ENCODE results near the gene TECPR1. TPM values are rescaled to one million over a fixed set of nuclear protein-coding genes. Genes with fewer than 3 reads are reported as not detected.

TECPR1 gene
- total RNA-seq, 1 experiment from 2014 or later, result 21.5 TPM

DNA sequence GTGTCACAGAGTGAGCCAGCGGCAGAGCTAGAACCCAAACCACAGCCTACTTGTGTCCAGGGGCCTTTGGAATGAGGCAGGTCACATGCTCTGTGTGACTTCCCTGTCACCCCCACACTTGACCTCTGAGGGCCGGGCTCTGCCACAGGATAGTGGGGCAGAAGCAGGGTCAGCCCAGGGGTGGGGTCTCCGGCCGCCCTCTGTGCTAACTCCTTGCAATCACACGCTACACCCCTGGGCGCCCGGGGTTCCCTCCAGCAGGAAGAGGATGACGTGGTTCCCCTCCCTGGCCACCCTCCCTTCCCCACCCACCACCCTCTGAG lies 19.8 kb downstream of the TECPR1 start (continued):
- TF ChIP-seq, protein P1, sequence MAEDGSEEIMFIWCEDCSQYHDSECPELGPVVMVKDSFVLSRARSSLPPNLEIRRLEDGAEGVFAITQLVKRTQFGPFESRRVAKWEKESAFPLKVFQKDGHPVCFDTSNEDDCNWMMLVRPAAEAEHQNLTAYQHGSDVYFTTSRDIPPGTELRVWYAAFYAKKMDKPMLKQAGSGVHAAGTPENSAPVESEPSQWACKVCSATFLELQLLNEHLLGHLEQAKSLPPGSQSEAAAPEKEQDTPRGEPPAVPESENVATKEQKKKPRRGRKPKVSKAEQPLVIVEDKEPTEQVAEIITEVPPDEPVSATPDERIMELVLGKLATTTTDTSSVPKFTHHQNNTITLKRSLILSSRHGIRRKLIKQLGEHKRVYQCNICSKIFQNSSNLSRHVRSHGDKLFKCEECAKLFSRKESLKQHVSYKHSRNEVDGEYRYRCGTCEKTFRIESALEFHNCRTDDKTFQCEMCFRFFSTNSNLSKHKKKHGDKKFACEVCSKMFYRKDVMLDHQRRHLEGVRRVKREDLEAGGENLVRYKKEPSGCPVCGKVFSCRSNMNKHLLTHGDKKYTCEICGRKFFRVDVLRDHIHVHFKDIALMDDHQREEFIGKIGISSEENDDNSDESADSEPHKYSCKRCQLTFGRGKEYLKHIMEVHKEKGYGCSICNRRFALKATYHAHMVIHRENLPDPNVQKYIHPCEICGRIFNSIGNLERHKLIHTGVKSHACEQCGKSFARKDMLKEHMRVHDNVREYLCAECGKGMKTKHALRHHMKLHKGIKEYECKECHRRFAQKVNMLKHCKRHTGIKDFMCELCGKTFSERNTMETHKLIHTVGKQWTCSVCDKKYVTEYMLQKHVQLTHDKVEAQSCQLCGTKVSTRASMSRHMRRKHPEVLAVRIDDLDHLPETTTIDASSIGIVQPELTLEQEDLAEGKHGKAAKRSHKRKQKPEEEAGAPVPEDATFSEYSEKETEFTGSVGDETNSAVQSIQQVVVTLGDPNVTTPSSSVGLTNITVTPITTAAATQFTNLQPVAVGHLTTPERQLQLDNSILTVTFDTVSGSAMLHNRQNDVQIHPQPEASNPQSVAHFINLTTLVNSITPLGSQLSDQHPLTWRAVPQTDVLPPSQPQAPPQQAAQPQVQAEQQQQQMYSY (CRISPR knock-in tag; IDR thresholded peaks at IDR 0.05), result no peak
- TF ChIP-seq SMAD4 (CRISPR knock-in tag; IDR thresholded peaks at IDR 0.05), result no peak

DNA sequence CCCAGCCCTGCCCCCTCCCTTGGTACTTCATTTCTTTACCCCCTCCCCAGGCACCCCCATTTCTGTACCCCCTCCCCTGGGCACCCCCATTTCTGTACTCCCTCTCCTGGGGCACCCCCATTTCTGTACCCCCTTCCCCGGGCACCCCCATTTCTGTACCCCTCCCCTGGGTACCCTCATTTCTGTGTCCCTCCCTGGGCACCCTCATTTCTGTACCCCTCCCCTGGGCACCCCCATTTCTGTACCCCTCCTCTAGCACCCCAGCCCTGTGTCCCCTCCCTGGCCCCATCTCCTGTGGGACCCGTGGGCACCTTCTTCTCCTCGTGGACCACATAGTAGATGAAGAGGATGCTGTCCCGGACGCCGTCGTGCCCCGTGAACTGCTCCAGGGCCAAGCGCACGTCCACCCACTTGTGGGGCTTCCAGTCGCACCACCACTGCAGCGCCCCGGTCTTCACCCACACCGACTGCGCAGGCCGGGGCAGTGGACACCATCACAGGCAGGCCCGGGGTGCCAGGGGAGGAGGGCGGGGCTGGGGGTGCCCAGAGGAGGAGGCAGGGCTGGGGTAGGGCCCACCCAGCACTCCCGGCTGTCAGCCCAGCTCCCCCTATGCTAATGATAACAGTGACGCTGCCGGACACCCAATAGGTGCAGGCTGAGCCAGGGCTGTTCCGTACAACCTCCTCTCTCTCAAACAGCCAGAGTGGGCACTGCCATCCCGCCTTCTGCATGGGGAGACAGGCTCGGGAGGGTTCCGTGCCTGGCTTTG lies 20.4 kb downstream of the TECPR1 start:
- Mint-ChIP-seq H3K4me3 (no peak overlapping the region), H3K27ac (no peak overlapping the region), H3K36me3 (no peaks in the 10 kb centered on the region), H3K27me3 (ENCODE audit: low read depth) (no peaks in the 10 kb centered on the region), H3K9me3 (no peaks in the 10 kb centered on the region), H3K4me1 (no peaks in the 10 kb centered on the region)
- ATAC-seq (no peak), DNase-seq (ENCODE audit: low spot score) (no peak)
- ChIA-PET POLR2A (no interaction called here), CTCF (interaction anchor here (1.0 kb wide), 1 partner anchor 210 kb away, joined by 3 read pairs; no protein-coding TSS in a partner anchor)
- TF ChIP-seq ZNF219 (CRISPR knock-in tag; IDR thresholded peaks at IDR 0.05; ENCODE audit: borderline replicate concordance), result no peak
- no peak for TF ChIP-seq JUN (CRISPR knock-in tag; IDR thresholded peaks at IDR 0.05)
- TF ChIP-seq ATF1 (CRISPR knock-in tag; IDR thresholded peaks at IDR 0.05), result no peak
- TF ChIP-seq, protein P2, sequence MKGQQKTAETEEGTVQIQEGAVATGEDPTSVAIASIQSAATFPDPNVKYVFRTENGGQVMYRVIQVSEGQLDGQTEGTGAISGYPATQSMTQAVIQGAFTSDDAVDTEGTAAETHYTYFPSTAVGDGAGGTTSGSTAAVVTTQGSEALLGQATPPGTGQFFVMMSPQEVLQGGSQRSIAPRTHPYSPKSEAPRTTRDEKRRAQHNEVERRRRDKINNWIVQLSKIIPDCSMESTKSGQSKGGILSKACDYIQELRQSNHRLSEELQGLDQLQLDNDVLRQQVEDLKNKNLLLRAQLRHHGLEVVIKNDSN (CRISPR knock-in tag; IDR thresholded peaks at IDR 0.05), result no peak
- TF ChIP-seq, protein P3, sequence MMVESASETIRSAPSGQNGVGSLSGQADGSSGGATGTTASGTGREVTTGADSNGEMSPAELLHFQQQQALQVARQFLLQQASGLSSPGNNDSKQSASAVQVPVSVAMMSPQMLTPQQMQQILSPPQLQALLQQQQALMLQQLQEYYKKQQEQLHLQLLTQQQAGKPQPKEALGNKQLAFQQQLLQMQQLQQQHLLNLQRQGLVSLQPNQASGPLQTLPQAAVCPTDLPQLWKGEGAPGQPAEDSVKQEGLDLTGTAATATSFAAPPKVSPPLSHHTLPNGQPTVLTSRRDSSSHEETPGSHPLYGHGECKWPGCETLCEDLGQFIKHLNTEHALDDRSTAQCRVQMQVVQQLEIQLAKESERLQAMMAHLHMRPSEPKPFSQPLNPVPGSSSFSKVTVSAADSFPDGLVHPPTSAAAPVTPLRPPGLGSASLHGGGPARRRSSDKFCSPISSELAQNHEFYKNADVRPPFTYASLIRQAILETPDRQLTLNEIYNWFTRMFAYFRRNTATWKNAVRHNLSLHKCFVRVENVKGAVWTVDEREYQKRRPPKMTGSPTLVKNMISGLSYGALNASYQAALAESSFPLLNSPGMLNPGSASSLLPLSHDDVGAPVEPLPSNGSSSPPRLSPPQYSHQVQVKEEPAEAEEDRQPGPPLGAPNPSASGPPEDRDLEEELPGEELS (CRISPR knock-in tag; IDR thresholded peaks at IDR 0.05), result no peak
- TF ChIP-seq, protein P4, sequence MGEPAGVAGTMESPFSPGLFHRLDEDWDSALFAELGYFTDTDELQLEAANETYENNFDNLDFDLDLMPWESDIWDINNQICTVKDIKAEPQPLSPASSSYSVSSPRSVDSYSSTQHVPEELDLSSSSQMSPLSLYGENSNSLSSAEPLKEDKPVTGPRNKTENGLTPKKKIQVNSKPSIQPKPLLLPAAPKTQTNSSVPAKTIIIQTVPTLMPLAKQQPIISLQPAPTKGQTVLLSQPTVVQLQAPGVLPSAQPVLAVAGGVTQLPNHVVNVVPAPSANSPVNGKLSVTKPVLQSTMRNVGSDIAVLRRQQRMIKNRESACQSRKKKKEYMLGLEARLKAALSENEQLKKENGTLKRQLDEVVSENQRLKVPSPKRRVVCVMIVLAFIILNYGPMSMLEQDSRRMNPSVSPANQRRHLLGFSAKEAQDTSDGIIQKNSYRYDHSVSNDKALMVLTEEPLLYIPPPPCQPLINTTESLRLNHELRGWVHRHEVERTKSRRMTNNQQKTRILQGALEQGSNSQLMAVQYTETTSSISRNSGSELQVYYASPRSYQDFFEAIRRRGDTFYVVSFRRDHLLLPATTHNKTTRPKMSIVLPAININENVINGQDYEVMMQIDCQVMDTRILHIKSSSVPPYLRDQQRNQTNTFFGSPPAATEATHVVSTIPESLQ (CRISPR knock-in tag; IDR thresholded peaks at IDR 0.05), result no peak
- TF ChIP-seq, protein P5, sequence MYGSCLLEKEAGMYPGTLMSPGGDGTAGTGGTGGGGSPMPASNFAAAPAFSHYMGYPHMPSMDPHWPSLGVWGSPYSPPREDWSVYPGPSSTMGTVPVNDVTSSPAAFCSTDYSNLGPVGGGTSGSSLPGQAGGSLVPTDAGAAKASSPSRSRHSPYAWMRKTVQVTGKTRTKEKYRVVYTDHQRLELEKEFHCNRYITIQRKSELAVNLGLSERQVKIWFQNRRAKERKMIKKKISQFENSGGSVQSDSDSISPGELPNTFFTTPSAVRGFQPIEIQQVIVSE (CRISPR knock-in tag; IDR thresholded peaks at IDR 0.05; ENCODE audit: borderline replicate concordance), result no peak
- TF ChIP-seq SOX15 (CRISPR knock-in tag; IDR thresholded peaks at IDR 0.05), result no peak
- TF ChIP-seq CBFB (CRISPR knock-in tag; IDR thresholded peaks at IDR 0.05; ENCODE audit: low read depth), result no peak
- no peak for TF ChIP-seq ESRRA (CRISPR knock-in tag; IDR thresholded peaks at IDR 0.05; ENCODE audit: borderline replicate concordance)
- TF ChIP-seq ETV6 (CRISPR knock-in tag; IDR thresholded peaks at IDR 0.05), result no peak
- no peak for TF ChIP-seq NR1H2 (CRISPR knock-in tag; IDR thresholded peaks at IDR 0.05)
- no peak for TF ChIP-seq ZBTB21 (CRISPR knock-in tag; IDR thresholded peaks at IDR 0.05; ENCODE audit: borderline replicate concordance)
- TF ChIP-seq TCF7 (CRISPR knock-in tag; IDR thresholded peaks at IDR 0.05; ENCODE audit: low read depth), result no peak
- TF ChIP-seq, protein P6, sequence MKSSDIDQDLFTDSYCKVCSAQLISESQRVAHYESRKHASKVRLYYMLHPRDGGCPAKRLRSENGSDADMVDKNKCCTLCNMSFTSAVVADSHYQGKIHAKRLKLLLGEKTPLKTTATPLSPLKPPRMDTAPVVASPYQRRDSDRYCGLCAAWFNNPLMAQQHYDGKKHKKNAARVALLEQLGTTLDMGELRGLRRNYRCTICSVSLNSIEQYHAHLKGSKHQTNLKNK (CRISPR knock-in tag; IDR thresholded peaks at IDR 0.05), result no peak
- TF ChIP-seq KAT7 (CRISPR knock-in tag; IDR thresholded peaks at IDR 0.05; ENCODE audit: borderline replicate concordance), result no peak
- no peak for TF ChIP-seq PRRX2 (CRISPR knock-in tag; IDR thresholded peaks at IDR 0.05)
- TF ChIP-seq, protein P7, sequence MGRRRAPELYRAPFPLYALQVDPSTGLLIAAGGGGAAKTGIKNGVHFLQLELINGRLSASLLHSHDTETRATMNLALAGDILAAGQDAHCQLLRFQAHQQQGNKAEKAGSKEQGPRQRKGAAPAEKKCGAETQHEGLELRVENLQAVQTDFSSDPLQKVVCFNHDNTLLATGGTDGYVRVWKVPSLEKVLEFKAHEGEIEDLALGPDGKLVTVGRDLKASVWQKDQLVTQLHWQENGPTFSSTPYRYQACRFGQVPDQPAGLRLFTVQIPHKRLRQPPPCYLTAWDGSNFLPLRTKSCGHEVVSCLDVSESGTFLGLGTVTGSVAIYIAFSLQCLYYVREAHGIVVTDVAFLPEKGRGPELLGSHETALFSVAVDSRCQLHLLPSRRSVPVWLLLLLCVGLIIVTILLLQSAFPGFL (CRISPR knock-in tag; IDR thresholded peaks at IDR 0.05; ENCODE audit: borderline replicate concordance), result no peak
- no peak for TF ChIP-seq FOXJ3 (CRISPR knock-in tag; IDR thresholded peaks at IDR 0.05; ENCODE audit: borderline replicate concordance)
